Amniotic epithelial cell (primary cell): ENCODE results near the gene ELAC1.
"Not testable (repeated sequence)": the region's sequence is repeated elsewhere in the genome, so short reads cannot be mapped to it uniquely, and the experiment has no call there.

Experiments
- DNase-seq: peaks from one replicate; pipeline ENCODE4 v3.0.0-alpha.2; 2010; ENCODE audit warnings: low read depth

Gene ELAC1

DNA sequence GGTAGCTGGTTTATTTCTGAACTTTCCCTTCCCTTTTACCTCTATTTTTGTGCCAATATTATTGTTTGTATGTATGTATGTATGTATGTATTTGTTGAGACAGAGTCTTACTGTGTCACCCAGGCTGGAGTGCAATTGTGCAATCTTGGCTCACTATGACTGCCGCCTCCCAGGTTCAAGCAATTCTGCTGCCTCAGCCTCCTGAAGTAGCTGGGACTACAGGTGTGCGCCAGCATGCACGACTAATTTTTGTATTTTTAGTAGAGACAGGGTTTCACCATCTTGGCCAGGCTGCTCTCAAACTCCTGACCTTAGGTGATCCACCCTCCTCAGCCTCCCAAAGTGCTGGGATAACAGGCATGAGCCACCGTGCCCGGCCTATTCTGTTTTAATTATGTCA is 4.6 kb downstream of the ELAC1 start:
- DNase-seq, result not testable (repeated sequence)

DNA sequence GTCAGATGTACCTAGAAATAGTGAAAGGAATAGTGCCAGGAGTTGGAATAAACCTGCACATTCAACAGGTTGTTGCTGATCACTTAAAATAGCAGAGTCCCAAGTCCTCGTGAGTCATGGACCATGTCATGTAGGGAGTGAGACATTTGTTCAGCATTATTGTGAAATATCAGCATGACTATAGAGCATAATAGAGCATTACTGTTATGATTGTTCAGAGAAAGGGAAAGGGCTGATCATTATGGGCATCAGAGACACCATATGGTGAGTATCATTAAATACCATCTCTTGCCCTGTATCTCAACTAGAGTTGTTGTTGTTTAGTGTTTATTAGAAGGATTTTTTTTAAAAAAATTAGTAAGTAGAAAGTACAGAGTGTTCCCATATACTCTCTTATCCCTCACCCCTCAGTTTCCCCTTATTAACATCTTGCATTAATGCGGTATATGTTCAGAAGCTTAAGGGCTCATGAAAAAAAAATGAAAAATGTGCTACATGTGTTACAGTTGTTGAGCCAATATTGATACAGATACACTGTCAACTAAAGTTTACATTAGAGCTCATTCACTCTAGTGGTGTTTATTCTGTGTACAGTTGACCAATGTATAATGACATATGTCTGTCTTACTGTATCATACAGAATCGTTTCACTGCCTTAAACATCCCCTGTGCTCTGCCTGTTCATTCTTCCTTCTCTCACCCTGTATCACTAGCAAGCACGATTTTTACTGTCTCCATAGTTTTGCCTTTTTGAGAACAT is 5.7 kb downstream of the ELAC1 start:
- peak; percentile 70 for DNase-seq

DNA sequence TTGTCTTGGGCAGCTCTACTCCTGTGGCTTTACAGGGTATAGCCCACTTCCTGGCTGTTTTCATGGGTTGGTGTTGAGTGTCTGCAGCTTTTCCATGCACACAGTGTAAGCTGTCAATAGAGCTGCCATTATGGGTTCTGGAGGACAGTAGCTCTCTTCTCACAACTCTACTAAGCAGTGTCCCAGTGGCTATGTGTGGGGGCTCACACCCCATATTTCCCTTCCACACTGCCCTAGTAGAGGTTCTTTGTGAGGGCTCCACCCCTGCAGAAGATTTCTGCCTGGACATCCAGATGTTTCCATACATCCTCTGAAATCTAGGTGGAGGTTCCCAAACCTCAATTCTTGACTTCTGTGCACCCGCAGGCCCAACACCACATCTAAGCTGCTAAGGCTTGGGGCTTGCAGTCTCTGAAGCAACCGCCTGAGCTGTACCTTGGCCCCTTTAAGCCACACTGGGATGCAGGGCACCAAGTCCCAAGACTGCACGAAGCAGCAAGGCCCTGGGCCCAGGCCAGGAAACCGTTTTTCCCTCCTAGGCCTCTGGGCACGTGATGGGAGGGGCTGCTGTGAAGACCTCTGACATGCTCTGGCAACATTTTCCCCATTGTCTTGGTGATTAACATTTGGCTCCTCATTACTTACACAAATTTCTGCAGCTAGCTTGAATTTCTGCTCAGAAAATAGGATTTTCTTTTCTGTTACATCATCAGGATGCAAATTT is 9.4 kb downstream of the ELAC1 start:
- DNase-seq, result no peak

DNA sequence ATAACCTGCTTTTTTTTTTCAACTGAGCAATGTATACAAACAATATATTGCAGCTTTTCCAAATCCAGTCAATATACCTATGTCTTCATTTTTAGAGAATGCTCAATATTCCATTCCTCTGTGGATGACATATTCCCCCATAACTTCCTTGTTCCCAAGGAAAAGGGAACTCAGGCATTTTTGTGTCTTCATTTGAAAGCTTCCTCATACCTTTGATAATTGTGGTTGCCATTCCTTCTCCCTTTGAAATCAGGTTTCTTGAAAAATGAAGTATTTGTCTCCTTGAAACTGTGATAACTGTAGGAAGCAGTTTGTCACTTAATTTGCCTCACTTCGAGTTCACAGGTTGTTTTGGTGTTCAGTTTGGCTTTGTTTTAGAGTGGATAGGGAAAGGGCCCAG is 13.5 kb downstream of the ELAC1 start:
- DNase-seq, result peak; percentile 3

DNA sequence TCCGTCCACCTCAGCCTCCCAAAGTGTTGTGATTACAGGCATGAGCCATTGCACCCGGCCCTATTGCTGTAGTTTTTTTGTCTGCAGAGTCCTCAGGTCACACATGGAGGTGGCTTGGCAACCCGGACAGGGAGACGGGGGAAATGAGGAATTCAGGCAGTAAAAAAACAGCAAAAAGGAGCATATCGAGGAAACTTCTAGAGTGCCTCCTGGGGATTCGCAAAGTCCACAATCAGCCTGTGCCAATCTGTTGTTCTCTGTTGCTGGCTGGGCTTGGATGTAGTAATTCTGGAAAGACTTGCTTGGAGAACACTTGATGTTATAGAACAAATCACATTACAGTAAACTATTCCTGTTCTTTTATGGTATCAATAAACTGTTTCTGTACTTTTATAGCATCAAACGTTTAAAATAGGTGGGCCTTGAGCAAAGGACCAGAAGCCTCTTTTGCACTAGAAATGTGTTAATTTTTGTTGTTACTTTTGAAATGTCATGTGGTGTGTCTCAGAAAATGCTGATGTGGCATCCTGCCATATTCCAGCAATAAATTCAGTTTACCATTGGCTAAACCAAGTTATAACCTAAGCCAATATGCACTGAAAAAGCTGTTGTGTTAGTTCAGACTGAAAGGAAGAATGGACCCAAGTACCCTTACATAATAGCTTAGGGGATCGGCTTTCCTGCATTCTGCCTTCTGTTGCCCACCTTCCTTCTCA is 14.4 kb downstream of the ELAC1 start:
- DNase-seq, result no peak

DNA sequence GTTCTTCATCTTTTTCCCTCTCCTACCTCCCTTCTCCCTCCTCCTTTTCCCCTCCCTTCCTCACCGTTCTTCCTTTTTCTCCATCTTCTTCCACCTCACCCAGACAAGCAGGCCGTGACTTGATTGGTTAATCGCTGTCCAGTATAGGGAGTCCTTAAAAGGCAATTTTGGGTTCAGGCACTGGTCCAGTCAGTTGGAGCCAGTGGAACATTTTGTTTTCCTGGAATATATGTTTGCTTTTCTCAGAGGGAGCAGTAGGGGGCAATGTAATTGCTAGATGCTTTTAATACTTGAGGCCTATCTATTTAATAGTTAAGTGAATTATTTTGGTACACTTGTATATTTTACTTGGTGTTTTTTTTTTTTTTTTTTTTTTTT is 15.0 kb downstream of the ELAC1 start:
- DNase-seq, result peak; percentile 19

DNA sequence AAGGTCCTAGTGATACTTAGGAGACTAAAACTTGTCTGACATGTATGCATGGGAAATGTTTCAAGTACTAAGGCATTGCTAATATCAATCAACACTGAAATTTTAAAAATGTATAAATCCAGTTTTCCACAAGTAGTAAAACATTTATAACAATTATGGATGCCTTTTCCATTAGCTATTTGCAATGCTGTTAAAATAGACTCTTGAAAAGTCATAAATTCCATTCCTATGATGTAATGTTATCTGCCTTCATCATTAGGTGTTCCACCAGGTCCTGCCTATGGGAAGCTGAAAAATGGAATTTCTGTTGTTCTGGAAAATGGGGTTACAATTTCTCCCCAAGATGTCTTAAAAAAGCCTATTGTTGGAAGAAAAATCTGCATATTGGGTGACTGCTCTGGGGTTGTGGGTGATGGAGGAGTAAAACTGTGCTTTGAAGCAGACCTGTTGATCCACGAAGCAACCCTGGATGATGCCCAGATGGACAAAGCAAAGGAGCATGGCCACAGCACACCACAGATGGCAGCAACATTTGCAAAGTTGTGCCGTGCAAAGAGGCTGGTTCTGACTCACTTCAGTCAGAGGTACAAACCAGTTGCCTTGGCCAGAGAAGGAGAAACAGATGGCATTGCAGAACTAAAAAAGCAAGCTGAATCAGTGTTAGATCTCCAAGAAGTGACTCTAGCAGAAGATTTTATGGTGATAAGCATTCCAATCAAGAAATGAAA is 18.7 kb downstream of the ELAC1 start:
- DNase-seq, result peak; percentile 11

DNA sequence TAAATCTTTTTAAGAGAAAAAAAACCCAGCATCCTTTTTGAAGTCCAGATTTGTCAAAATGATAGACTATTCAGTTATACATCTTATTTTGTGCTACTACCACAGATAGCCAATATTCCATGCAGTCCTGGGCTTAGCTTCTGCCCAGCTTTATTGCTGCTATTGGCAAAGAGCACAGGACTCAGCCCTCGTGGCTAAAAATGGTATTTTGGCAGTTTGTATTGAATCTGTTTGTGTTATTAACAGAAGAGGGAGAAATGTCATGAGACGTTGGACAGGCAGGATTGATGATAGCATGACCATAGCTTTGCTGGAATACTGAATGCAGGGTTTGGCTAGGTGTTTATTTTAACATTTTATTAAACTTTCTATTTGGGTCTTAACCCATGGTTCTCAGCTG is 19.4 kb downstream of the ELAC1 start:
- no peak for DNase-seq

DNA sequence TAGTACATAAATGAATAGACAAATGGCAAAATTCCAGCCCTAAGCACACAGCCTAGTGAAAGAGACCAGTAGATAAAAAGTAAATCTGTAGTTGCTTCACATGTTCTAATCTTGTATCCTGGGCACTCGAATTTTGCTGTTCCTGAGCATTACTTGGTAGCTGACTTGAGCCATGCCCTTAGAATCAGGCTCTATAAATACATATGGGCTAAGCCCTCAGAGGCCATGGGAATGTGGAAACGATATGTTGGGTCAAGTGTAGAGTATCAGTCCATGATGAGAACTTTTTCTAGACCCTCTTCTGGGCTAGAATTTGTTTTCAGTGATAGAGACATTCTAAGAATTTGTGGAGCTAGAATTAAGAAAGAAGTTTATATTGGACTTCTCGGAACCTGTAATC is 21.9 kb downstream of the ELAC1 start:
- no peak for DNase-seq

DNA sequence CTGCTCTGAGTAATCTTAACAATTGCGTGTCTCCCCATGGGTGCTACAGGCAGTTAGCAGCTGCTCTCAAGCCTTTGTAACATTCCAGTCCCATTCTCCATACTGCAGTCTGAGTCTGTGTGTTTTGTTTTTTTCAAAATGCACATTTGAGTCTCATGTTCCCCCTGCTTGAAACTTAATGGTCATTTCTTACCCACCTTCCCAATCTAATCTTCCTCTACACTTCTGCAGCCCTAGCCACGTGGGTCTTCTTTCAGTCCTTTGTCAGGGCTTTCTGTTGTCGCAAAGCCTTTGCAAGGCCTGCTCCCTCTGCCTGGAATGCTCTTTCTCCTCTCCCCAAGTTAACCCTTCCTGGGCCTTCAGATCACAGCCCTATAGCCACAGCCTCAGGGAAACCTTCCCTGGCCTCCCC is 24.5 kb downstream of the ELAC1 start:
- no peak for DNase-seq

DNA sequence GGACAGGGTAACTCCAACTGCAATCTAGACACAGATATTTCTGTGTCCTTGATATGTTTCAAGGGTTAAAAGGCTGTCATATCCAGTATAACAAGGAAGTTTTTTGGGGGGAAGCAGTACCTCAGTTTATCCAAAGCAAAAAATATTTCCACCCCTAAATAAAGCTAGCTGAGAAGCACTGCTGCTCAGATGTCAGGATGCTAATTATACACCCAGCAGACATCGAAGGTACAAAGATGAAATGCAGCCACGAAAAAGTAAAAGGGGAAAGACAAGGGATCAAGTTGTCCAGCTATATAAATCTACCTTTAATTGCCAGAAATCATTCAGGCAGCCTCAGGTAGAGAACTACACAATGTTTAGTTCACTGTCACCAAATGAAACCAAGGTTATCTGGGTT is 26.2 kb downstream of the ELAC1 start:
- no peak for DNase-seq

DNA sequence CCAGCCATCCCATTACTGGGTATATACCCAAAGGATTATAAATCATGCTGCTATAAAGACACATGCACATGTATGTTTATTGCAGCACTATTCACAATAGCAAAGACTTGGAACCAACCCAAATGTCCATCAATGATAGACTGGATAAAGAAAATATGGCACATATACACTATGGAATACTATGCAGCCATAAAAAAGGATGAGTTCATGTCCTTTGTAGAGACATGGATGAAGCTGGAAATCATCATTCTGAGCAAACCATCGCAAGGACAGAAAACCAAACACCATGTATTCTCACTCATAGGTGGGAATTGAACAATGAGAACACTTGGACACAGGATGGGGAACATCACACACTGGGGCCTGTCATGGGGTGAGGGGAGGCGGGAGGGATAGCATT is 35.3 kb downstream of the ELAC1 start:
- not testable (repeated sequence) for DNase-seq

DNA sequence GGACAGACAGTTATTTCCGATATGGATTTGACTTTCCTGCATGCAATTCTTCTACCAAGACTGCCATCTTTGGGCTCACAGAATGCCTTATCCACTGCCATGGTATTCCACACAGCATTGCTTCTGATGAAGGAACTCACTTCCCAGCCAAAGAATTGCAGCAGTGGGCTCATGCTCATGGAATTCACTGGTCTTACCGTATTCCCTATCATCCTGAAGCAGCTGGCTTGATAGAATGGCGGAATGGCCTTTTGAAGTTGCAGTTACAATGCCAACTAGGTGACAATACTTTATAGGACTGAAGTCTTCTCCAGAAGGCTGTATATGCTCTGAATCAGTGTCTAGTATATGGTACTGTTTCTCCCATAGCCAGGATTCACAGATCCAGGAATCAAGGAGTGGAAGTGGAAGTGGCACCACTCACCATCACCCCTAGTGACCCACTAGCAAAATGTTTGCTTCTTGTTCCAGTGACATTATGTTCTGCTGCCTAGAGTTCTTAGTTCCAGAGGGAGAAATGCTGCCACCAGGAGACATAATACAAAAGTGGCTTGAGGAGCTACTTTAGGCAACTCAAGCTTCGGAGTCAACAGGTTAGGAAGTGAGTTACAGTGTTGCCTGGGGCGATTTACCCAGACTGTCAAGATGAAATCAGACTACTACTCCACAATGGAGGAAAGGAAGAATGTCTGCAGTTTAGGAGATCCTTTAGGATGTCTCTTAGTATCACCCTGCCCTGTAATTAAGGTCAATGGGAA is 38.4 kb downstream of the ELAC1 start:
- DNase-seq, result no peak

DNA sequence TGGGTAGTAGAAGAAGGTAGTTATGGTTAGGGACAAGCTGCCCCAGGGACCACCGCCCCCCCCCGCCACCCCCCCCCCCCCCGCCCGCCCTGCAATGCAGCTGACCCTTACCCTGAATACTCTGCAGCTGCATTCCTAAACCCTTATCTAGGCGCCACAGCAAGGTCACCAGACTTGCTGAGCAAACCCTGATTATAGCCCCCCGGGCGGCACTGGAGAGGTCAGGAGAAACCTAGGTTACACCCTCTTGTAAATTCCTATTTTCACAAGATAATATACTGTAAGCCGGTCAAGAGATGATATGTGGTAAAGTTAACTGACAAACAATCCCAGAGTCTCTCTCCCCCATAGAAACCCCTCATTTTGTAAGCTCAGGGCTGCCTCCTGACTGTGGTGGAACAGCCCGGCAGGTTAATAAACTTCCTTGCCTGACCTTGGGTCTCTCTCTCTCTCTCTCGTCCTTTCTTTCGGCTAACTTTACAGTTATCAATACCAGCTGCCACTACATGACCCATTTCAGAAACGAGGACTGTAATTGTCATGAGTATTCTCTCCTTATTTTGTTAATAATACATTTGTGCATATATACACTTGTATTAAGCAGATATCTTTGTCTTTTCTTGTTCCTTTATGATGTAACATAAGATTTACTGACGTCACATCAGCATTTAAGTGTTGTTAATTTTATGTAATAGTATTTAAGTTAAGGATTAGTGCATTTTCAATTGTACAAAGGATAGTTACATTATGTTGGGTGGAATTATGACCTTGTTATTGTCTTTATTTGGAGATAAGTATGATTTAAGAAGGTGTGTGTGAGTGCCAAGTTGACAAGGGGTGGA is 39.3 kb downstream of the ELAC1 start:
- no peak for DNase-seq

DNA sequence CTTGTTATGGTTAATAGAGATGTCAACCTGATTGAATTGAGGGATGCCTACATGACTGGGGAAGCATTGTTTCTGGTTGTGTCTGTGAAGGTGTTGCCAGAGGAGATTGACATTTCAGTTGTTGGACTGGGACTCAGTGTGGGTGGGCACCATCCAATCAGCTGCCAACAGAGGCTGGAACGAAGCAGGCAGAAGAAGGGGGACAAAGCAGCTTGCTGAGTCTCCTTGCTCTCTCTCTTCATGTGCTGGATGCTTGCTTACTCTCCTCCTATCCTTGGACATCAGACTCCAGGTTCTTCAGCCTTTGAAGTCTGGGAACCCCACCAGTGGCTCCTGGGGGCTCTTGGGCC is 39.9 kb downstream of the ELAC1 start:
- no peak for DNase-seq

DNA sequence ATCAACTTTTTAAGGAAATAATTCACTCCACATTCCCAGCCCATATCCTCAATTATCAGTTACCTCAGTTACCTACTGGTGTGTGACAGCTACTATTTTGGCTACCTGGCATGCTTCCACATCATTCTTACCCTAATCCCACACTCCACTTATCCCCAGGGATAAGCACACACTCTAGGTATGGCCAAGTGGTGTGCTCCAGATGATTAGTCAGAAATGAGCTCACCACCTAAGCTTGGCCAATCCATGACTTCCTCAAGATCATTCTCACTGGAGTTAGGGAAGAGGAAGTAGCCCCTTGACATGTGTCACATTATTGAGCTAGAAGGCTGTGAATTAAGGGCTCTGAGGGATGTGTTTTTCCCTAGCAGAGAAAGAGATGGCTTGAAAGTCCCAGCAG is 41.2 kb downstream of the ELAC1 start:
- peak; percentile 11 for DNase-seq

DNA sequence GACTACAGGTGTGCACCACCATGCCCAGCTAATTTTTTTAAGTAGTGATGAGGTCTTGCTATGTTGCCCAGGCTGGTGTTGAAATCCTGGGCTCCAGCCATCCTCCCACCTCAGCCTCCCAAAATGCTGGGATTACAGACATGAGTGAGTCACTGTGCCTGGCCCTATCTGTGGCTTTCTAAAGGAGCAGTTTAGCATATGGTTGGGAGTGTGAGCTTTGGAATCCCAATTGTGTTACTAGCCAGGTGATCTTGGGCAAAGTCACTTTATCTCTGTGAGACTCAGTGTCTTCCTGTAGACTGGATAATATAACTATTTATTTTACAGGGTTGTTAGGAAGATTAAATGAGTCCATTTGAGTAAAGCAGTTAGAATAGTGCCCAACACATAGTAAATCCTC is 42.4 kb downstream of the ELAC1 start:
- no peak for DNase-seq

DNA sequence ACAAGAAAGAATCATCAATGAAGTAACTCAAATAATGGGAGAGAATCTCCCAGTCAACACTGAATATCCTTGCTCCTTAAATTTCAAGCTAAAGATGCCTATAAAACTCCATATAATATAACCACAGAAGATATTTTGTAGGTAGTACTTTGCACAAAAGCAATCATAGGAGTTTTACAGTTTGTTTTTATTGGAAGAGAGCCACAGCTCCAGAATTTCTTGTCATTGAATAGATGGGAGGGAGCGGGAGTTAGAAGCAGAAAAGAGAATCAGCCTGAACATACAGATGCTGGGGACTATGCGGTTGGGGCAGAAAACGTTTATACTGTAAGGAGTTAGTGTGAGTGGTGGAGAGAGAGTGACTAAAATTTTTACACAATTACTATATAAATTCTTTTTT is 43.9 kb downstream of the ELAC1 start:
- DNase-seq, result no peak

DNA sequence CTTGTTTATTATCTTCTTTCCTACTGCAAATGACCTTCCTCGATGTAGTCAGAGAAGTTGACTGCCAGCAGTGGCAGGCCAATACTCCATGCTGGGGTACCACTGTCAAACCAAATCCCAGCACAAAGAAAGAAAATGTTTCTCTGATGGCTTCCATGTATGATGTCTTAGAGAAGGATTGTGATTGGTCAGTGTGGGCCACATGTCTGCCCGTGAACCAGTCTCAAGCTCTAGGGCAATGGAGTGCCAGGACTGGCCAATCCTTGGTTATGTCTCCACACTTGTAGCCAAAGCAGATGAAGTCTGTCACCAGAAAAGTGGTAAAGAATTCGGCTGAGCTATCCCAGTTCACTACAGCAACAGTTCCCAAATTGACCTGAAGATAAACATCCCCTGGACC is 44.6 kb downstream of the ELAC1 start:
- DNase-seq, result no peak

DNA sequence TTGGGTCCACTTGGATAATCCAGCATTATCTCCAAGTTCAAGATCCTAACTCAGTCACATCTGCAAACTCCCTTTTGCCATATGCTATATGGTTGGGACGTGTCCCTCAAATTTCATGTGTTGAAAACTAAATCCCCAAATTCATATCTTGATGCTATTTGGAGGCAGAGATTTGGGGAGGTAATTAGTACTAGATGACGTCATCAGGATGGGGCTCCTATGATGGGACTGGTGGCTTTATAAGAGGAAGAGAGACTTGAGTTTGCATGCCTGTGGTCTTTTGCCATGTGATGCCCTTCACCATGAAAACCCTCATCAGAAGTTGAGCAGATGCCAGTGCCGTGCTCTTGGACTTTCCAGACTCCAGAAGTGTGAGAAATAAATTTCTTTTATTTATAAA is 45.4 kb downstream of the ELAC1 start:
- DNase-seq, result no peak
